ENCODE measurements around the gene IRX1.

IRX1 gene

GRCh38 chr5:3639175-3639574 lies 43.5 kb downstream of the IRX1 start:
- DNase-seq (ENCODE audit: low read depth in 1 of 2, low spot score in 1 of 2), result no peak
- no peak for TF ChIP-seq JUND (IDR thresholded peaks at IDR 0.05; ENCODE audit: low read depth)
- in situ Hi-C loops (cut with HindIII; ENCODE audit: low pct_unique_long_range_greater_than_20kb, low sequenced_read_pairs), result no loop called here

DNA sequence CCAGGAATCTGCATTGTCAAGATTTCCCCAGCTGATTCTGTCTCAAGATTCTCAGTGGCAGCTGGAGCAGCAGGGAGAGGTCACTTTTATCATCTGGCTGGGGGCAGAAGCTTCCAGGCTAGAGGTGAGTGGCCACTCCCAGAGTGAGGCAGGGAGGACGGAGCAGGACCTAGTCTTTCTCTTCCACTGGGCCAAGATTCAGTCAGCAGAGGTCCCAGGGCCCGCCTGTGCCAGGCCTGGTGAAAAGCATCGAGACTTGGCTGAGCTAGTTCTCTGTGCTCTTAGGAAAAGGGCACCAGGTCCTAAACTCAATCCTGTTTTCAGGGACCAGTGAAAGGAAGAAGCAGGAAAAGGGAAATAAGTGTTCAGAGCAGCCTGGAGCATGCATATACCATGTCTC lies 46.6 kb downstream of the IRX1 start:
- no peak for DNase-seq (ENCODE audit: low read depth in 1 of 2, low spot score in 1 of 2)
- TF ChIP-seq JUND (IDR thresholded peaks at IDR 0.05; ENCODE audit: low read depth), result no peak
- in situ Hi-C loops (cut with HindIII; ENCODE audit: low pct_unique_long_range_greater_than_20kb, low sequenced_read_pairs), result no loop called here

DNA sequence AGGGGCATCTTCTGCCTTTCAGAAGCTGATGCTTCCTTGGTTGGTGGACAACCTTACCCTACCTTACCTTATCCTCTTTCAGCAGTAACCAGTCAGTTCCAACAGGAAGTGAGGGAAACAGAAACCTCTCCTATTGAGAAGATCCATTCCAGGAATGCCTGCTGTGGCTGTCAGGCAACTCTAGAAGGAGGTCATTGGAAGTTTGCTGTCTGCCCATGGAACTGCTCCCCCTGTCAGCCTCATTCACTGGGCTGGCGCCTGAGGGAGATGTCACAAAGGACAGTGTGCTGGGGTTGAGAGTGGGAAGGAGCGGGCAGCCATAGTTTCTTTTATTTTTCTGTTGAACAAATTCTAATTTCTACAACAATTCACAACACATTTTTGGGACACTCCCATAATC lies 54.7 kb downstream of the IRX1 start:
- no peak for DNase-seq (ENCODE audit: low read depth in 1 of 2, low spot score in 1 of 2)
- no peak for TF ChIP-seq JUND (IDR thresholded peaks at IDR 0.05; ENCODE audit: low read depth)
- in situ Hi-C loops (cut with HindIII; ENCODE audit: low pct_unique_long_range_greater_than_20kb, low sequenced_read_pairs), result no loop called here

DNA sequence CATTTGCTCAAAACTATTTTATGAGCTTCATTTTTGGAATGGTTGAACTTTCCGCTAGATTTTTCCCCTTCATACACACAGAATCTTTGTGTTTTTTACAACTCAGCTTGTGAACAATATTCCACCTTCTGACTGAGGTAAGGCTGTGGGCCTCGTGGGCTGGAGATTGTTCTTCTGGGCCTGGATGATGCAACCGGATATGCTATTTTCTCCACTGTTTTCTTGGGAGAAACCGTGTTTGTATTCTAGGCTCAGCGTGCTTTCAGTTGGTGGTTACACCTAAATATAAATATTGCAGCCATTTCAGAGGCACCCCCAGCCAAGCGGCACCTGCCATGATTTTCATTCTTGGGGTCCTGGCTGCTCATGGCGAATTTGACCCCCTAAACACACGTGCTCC lies 55.2 kb downstream of the IRX1 start:
- DNase-seq (ENCODE audit: low read depth in 1 of 2, low spot score in 1 of 2), result no peak
- in situ Hi-C loops (cut with HindIII; ENCODE audit: low pct_unique_long_range_greater_than_20kb, low sequenced_read_pairs), result no loop called here
- TF ChIP-seq JUND (IDR thresholded peaks at IDR 0.05; ENCODE audit: low read depth), result no peak

All from T47D (cell line).